Astrocyte (in vitro differentiated cells and primary cell): ENCODE data around the gene TTC36.
A peak's percentile ranks its signal among the peaks of the same experiment; 100 is the strongest.

Source experiments
- EZH2 ChIP-seq: IDR thresholded peaks from 2 replicates; pipeline ENCODE4 v1.6.1; 2012; ENCODE audit warnings: mild to moderate bottlenecking, low read length, inconsistent platforms; ENCODE audit not compliant: insufficient read depth
- TF ChIP-seq, protein P1 (sequence below): IDR thresholded peaks from 2 replicates; pipeline ENCODE4 v1.5.1; 2011; ENCODE audit warnings: low read depth, mild to moderate bottlenecking, inconsistent platforms, low read length, moderate library complexity; ENCODE audit not compliant: insufficient read depth

DNA sequence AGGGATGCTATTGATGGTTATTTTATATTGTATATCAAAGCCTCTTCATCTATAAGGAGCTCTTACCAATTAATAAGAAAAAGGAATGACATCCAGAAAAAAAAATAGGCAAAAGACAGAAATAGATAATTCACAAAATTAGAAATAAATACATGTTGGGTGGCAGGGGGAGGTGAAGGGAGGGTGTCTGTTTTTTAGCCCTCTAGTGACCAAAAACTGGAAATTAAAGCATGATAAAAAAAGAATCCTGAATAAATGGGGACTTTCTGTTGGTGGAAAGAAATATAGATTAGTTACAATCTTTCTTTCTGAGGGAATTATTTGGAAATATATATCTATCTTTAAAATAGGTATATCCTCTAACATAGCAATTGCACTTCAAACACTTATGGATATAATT, 42.0 kb upstream of the TTC36 start:
- TF ChIP-seq, protein P1, sequence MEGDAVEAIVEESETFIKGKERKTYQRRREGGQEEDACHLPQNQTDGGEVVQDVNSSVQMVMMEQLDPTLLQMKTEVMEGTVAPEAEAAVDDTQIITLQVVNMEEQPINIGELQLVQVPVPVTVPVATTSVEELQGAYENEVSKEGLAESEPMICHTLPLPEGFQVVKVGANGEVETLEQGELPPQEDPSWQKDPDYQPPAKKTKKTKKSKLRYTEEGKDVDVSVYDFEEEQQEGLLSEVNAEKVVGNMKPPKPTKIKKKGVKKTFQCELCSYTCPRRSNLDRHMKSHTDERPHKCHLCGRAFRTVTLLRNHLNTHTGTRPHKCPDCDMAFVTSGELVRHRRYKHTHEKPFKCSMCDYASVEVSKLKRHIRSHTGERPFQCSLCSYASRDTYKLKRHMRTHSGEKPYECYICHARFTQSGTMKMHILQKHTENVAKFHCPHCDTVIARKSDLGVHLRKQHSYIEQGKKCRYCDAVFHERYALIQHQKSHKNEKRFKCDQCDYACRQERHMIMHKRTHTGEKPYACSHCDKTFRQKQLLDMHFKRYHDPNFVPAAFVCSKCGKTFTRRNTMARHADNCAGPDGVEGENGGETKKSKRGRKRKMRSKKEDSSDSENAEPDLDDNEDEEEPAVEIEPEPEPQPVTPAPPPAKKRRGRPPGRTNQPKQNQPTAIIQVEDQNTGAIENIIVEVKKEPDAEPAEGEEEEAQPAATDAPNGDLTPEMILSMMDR, result peak; percentile 15
- TF ChIP-seq EZH2, result no peak
